SK-N-MC (cell line): Measurements from ENCODE around the gene KRTAP13-2.

ENCODE experiments used
- DNase-seq: peaks from one replicate; pipeline ENCODE4 v3.0.0-alpha.2; 2011; ENCODE audit warnings: low read depth, low spot score
- H3K27ac ChIP-seq: fragments of 200-600 bp; sonication (generic); 2 replicates; pipeline ENCODE4 v1.5.1; 2016; ENCODE audit warnings: mixed run types
- H3K36me3 ChIP-seq: fragments of 200-600 bp; sonication (generic); 2 replicates; pipeline ENCODE4 v1.6.1; 2017; ENCODE audit warnings: antibody characterized with exemption, low read length, mixed read lengths; ENCODE audit not compliant: insufficient read depth
- H3K4me3 ChIP-seq: fragments of 200-600 bp; sonication (generic); 2 replicates; pipeline ENCODE4 v1.5.1; 2016
- H3K9ac ChIP-seq: fragments of 200-600 bp; sonication (generic); 2 replicates; pipeline ENCODE4 v1.8.0; 2017; ENCODE audit warnings: mixed run types, mixed read lengths; ENCODE audit not compliant: insufficient read length
- H3K9me3 ChIP-seq: fragments of 200-600 bp; sonication (generic); 2 replicates; pipeline ENCODE4 v1.6.1; 2017; ENCODE audit warnings: low read depth, mild to moderate bottlenecking, antibody characterized with exemption, low read length, moderate library complexity, mixed read lengths
- EZH2 ChIP-seq: fragments of 200-600 bp; sonication (generic); IDR thresholded peaks from one replicate; pipeline ENCODE4 v1.6.1; 2017; ENCODE audit warnings: antibody characterized with exemption
- FOXP2 ChIP-seq: optimal IDR thresholded peaks from 2 replicates; pipeline ENCODE3; 2011; ENCODE audit warnings: mild to moderate bottlenecking, moderate library complexity; ENCODE audit not compliant: insufficient read depth; ENCODE audit errors: extremely low read length, control extremely low read depth
- POLR2AphosphoS5 ChIP-seq: IDR thresholded peaks from 2 replicates; pipeline ENCODE4 v1.6.1; 2012; ENCODE audit warnings: mild to moderate bottlenecking, low read depth, low read length, borderline replicate concordance

The KRTAP13-2 gene

DNA sequence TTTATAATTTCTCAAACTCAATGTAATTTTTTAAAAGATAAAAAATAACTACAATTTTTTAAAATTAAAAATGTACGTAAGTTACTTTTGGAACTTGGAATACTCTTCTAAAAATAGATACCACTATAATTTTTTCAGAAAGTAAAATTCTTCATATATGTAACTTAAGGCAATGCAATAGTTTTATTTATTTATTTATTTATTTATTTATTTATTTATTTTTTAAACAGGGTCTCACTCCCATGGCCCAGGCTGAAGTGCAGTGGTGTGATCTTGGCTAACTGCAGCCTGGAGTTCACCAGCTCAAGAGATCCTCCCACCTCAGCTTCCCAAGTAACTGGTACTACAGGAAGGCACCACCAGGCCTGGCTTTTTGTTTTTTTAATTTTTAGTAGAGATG is 20.5 kb downstream of the KRTAP13-2 start:
- TF ChIP-seq FOXP2 (no peak), POLR2AphosphoS5 (no peak), EZH2 (no peak)
- no peak overlapping the region for H3K4me3 ChIP-seq
- no peak overlapping the region for H3K9ac ChIP-seq
- no peaks in the 10 kb centered on the region for H3K36me3 ChIP-seq
- no peaks in the 10 kb centered on the region for H3K9me3 ChIP-seq
- DNase-seq, result no peak
- no peak overlapping the region for H3K27ac ChIP-seq

DNA sequence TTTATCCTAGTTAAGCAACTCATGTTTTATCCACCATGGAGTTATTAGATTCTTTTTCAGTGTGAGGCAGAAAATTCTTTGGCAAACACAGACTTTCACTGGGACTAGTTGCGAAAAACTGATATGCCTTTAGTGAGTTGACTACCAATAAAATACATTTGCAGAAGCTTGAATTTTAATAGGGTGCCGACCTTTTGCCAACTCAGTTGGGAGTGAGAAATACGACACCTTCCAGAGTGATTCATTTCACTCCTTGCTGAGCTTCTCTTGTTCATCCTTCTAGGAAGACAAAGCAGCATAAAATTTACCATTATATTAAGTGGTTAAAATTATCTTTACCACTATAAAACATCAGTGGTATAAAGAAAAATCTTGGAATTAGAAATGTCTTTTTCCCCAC is 22.5 kb downstream of the KRTAP13-2 start:
- H3K4me3 ChIP-seq, result no peak overlapping the region
- H3K36me3 ChIP-seq, result no peaks in the 10 kb centered on the region
- no peak overlapping the region for H3K27ac ChIP-seq
- no peak for DNase-seq
- TF ChIP-seq EZH2, result no peak
- H3K9me3 ChIP-seq, result no peaks in the 10 kb centered on the region
- no peak overlapping the region for H3K9ac ChIP-seq

DNA sequence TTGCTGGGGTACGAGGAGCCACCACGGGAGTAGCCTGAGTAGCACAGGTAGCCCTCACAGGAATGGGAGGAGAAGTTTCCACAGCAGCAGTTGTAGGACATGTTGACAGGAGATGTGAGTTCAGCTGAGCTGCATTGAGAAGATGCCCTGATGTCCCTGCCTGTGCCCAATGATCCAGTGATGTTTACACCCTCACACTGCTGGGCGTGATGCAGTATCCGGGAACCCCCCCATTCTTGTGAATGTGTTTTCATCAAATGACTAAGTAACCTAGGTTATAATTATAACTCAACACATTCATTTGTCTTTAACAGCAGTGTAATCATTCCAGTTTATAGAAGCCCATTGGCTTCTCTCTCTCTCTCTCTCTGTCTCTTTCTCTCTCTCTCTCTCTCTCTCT is 23.6 kb downstream of the KRTAP13-2 start, which contains the start of gene KRTAP23-1:
Gene KRTAP23-1 (minus strand): TSS at position 101 of the 400 bp plus-strand sequence. CDS start 0 bp downstream, at position 101.
- Histone ChIP-seq H3K9me3 (no peaks in the 10 kb centered on the region), H3K27ac (no peak within 1 kb of the TSS)
- no peak for DNase-seq

DNA sequence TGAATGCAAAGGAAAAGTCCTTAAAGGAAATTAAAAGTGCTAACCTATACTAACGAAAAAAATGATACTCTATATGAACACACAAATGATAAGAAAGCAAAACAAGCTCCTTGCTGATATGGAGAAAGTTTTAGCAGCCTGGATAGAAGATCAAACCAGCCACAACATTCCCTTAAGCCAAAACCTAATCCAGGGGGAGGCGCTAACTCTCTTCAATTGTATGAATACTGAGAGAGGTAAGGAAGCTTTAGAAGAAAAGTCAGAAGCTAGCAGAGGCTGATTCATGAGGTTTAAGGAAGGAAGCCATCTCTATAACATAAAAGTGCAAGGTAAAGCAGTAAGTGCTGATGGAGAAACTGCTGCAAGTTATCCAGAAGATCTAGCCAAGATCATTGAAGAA is 27.1 kb downstream of the KRTAP13-2 start:
- no peaks in the 10 kb centered on the region for H3K36me3 ChIP-seq
- TF ChIP-seq FOXP2 (no peak), EZH2 (no peak), POLR2AphosphoS5 (no peak)
- H3K4me3 ChIP-seq, result no peak overlapping the region
- H3K9me3 ChIP-seq, result no peaks in the 10 kb centered on the region
- no peak overlapping the region for H3K27ac ChIP-seq
- no peak for DNase-seq
- no peak overlapping the region for H3K9ac ChIP-seq

More for the DNA sequence above, 23.6 kb downstream of the KRTAP13-2 start, which contains the start of gene KRTAP23-1:
- TF ChIP-seq POLR2AphosphoS5 (no peak), EZH2 (no peak), FOXP2 (no peak)
- Histone ChIP-seq H3K36me3 (no peaks in the 10 kb centered on the region), H3K9ac (no peak within 1 kb of the TSS), H3K4me3 (no peak within 1 kb of the TSS)

DNA sequence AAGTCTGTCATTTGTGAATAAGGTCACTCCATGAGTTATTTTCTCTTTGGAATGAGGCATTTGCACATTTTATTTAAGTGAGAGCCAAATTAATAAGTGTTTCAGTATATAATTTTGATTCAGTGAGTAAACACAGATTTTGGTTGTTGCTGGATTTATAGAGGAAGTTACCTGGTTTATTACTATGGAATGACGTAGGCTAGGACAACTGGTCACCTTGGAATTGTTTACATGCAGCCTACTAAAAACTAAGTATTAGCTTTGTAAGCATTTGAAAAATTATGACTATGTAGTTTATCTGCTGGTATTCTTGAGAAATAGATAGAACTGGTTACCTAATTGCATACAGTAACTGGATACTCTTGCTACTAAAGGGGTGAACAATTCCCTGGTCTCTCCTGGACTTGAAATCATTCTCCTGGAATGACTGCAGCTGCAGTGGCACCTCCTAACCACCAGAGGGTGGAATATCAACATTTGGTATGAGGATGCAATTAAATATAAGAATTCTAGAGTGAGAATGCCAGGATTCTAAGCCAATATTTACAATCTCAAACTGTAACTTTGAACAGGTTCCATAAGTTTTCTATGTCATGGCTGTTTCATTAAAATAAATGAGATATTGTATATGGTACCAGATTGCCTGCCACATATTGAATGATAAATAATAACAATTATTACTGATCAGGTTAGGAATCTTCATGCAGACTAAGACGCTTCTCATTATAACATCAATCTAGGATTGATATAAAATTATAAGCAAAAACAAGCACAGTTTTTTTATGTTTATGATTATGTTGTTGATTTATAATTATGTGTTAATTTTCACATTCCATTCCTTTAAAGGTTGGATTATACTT is 31.1 kb downstream of the KRTAP13-2 start:
- peak; percentile 3 for DNase-seq
- Histone ChIP-seq H3K4me3 (no peak overlapping the region), H3K36me3 (no peaks in the 10 kb centered on the region), H3K9ac (no peak overlapping the region), H3K9me3 (no peaks in the 10 kb centered on the region), H3K27ac (no peak overlapping the region)
- TF ChIP-seq POLR2AphosphoS5, result no peak
- TF ChIP-seq FOXP2, result no peak
- TF ChIP-seq EZH2, result no peak

DNA sequence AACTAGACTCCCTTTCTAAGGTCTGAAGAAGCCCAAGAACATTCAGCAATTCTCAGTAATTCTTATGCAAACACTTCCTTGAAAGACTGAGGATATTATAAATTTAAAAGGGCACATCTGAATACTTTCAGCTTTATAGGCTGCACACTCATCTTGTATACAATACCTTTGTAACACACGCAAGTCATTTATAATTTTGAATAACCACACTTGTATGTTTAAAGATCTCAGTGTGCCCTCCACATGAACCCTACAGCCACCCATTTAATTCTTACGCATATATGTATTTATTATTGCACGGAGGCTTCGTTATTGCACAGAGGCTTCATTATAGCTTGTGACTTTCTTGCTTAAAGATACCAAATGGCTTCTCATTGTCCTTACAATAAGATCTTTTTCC is 33.4 kb downstream of the KRTAP13-2 start:
- Histone ChIP-seq H3K9ac (no peak overlapping the region), H3K4me3 (no peak overlapping the region), H3K27ac (no peak overlapping the region), H3K36me3 (no peaks in the 10 kb centered on the region), H3K9me3 (no peaks in the 10 kb centered on the region)
- DNase-seq, result no peak
- TF ChIP-seq POLR2AphosphoS5 (no peak), EZH2 (no peak), FOXP2 (no peak)

DNA sequence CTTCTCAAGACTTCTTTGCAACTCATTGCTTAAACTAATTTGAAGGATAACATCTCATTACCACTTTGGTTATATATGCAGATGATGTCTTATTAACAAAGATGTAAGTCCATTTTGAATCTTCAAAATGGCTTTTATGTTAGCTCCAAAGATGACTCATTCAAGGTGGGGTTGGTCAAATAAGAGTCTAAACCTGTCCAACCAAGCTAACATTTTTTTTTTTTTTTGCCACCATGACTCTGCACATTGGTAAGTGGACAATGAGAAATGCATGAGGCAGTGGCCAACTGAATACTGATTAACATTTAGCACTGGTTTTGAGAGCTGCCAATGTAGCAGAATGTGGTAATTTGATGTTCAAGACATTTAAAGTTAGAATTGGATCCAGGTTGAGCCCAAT is 34.3 kb downstream of the KRTAP13-2 start:
- H3K4me3 ChIP-seq, result no peak overlapping the region
- H3K9ac ChIP-seq, result no peak overlapping the region
- no peaks in the 10 kb centered on the region for H3K36me3 ChIP-seq
- TF ChIP-seq POLR2AphosphoS5 (no peak), EZH2 (no peak), FOXP2 (no peak)
- no peak for DNase-seq
- H3K9me3 ChIP-seq, result no peaks in the 10 kb centered on the region
- H3K27ac ChIP-seq, result no peak overlapping the region

DNA sequence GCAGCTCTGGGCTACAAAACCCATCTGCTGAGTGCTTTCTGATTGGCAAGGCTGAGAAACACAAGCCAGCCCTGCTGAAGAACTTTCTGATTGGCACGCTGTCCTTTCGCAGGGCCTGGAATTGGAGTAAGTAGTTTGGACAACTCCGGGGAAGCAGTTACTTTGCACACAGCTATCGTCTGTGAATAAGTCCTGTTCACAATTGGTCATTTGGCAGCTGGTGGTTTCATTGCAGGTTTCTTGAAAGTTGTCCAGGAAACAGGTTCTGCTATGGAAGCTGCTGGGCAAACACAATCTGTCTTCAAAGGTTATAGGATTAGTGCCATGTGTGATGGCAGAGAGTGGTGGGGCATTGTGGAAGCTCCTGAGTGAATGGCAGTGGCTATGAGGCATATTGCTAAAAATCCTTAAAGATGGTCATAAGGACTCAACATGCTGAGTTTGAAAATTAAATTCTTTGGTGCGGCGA is 34.8 kb downstream of the KRTAP13-2 start, which contains the start of gene KRTAP27-1:
Gene KRTAP27-1 (minus strand): TSS at position 419 of the 469 bp plus-strand sequence. CDS start 26 bp downstream, at position 393.
- TF ChIP-seq POLR2AphosphoS5 (no peak), FOXP2 (no peak), EZH2 (no peak)
- Histone ChIP-seq H3K9me3 (no peaks in the 10 kb centered on the region), H3K4me3 (no peak within 1 kb of the TSS), H3K9ac (no peak within 1 kb of the TSS), H3K27ac (no peak within 1 kb of the TSS), H3K36me3 (no peaks in the 10 kb centered on the region)
- DNase-seq, result no peak

DNA sequence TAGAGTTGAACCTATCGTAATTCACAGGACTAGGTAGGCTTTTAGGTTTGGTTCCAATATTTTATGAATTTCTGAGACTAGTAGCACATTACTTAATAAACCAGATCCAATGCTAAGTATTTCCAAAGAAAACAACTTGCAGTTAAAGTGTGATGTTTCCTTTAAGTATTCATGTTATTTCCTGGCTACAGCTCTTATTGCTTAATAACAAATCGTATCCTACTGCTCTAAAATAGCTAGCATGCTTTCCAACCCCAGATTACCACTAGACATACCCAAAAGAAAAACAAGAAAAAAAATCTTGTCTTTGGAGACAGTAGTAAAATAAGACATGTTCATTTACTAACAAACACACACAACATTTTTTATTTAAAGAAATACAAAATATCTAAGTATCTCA is 35.5 kb downstream of the KRTAP13-2 start:
- H3K27ac ChIP-seq, result no peak overlapping the region
- no peak for DNase-seq

More for the DNA sequence above, 35.5 kb downstream of the KRTAP13-2 start:
- TF ChIP-seq POLR2AphosphoS5 (no peak), FOXP2 (no peak), EZH2 (no peak)
- Histone ChIP-seq H3K9me3 (no peaks in the 10 kb centered on the region), H3K36me3 (no peaks in the 10 kb centered on the region), H3K4me3 (no peak overlapping the region), H3K9ac (no peak overlapping the region)
